Measurements from ENCODE around the gene PTPRR.

DNA sequence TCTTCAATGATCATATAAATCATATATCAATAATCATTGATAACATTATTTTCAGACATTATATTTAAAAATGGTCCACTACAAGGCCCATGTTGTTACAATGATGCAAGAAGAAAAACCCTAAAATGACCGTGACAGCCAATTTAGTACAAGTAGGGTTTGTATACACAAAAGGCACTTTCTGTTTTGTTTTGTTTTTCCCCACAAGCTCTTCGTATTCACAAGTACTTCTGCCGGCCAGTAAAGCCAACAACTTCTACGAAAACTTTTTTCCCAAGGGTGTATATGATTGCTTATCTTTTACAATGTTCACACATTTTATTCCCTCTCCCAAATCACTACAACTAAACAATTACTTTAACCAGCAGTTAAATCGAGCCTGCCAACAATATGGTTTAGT, 292.9 kb downstream of the PTPRR start:
- TF ChIP-seq, protein P1, sequence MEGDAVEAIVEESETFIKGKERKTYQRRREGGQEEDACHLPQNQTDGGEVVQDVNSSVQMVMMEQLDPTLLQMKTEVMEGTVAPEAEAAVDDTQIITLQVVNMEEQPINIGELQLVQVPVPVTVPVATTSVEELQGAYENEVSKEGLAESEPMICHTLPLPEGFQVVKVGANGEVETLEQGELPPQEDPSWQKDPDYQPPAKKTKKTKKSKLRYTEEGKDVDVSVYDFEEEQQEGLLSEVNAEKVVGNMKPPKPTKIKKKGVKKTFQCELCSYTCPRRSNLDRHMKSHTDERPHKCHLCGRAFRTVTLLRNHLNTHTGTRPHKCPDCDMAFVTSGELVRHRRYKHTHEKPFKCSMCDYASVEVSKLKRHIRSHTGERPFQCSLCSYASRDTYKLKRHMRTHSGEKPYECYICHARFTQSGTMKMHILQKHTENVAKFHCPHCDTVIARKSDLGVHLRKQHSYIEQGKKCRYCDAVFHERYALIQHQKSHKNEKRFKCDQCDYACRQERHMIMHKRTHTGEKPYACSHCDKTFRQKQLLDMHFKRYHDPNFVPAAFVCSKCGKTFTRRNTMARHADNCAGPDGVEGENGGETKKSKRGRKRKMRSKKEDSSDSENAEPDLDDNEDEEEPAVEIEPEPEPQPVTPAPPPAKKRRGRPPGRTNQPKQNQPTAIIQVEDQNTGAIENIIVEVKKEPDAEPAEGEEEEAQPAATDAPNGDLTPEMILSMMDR (IDR thresholded peaks at IDR 0.05; ENCODE audit: insufficient read depth, low read depth, low read length) = no peak
- no peak for TF ChIP-seq EZH2 (IDR thresholded peaks at IDR 0.05; ENCODE audit: insufficient read depth, low read length)
